ENCODE measurements around the gene SYT5.
"Not testable (repeated sequence)": the region's sequence is repeated elsewhere in the genome, so short reads cannot be mapped to it uniquely, and the experiment has no call there.

The SYT5 gene

DNA sequence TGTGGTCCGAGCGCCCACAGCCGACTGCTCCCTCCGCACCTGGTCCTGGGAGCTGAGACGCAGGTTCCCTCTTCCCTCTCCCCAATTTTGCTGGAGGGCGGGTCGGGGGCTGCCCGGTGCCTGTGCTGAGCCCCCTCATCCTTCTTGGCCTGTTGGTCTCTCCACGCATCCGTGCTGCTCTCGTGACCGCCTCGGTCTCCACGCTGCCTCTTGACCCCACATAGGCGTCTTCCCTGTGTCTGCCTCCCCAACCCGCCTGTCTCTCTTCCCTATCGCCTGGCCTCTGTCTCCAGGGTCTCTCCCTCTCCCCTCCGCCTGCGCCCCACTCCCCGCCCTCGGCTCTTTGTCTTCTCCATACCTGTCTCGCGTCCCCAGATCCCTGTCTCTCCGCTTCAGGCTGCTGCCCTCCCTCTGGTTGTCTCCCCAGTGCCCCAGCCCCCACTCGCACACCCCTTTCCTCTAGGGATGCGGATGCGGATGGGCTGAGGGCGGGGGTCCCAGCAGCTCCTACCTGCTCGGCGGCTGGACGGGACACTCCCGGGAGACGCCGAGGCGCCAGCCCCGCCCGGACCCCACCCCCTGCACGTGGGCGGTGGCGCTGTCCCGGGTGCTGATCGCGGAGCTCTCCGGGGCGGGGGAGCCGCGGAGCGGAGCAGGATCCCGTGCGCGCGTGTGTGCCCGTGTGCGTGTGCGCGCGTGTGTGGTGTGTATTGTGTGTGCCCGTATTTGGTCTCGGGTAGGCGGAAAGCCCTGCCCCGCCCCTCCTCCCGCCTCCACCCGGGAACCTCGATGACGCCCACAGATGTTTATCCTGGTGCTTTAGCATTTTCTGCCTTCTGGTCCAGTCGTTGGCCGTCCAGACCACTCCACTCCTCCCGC, at the start of gene SYT5:
Gene SYT5, minus strand, starts transcription at position 684 of the 879 bp plus-strand sequence. CDS start 1,248 bp downstream, outside the sequence.
- DNase-seq, result no peak

DNA sequence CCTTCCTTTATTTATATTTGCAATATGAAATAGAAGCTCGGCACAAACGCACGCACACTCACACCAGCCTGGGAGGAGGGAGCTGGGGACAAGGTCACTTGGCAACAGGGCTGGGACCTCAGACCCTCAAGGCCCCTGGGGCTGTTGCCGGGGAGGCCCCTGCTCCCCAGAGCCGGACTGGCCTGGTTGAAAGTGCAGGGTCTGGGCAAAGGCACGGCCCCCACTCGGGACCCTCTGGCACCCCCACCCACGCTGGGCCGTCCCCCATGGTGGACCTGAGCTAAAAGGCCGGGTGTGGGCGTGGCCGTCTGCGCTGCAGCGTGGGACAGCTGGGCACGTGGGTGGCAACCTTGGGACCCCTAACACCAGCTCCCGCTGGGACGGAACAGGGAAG, 49.7 kb upstream of the SYT5 start:
- no peak for DNase-seq

DNA sequence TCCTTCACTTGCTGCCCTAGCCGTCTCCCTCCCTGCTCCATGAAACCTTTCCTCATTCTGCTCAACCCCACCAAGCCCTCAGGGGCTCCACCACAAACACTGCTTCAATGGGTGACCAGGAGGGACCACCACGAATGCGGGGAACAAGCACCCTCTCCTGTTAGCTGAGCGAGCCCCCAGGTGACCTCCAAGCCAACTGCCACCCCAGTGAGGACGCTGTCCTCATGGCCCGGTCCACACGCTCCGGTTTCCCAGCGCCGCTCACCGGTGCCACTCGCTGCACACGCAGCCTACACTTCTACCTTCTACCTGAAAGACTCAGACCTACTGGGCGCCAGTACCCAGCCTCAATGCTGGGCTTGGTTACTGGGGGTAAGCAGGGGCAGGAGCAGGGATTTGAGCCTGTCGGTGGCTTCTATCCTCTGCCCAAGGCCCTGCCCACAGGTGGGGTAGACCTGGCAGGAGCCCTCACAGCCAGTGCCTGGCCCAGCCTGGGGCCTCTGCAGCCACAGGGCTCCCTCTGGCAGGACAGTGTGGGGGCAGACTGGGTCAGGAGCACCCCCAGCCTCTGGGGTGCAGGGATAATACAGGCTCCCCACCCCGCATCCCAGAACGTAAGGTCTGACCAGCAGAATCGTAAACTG, 49.2 kb upstream of the SYT5 start:
- DNase-seq, result no peak

DNA sequence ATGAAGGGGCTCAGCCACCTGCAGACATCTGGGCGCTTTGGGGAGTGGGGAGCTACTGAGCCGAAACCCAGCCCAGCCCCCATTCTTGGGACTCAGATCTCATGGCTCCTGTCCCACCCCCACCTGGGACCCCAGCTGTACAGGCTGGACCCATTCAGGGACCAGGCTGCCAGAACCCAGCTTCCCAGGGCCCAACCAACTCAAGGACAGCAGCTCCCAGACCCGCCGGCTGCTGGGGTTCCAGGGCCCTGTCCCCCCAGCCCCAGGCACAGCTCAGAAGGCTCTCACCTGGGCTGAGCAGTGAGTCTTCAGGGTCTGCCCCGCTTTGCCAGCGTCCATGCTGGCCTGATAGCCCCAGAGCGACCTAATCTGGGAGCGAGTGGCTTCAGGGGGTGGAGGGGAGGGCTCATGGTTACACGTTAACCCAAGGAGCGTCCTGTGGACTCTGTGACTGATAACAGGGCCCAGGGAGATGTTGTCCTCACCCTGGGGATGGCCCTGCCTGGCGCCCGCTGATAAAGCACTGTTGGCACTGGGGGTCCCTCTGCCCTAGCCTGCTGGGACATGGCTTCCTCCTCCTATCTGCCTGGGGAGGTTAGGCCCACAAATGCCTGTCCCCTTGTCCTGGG, 48.4 kb upstream of the SYT5 start, which contains the start of gene TMEM86B:
Gene TMEM86B, minus strand, starts transcription at position 361 of the 629 bp plus-strand sequence. Its CDS starts 22 bp downstream, at position 339.
- DNase-seq, result no peak

DNA sequence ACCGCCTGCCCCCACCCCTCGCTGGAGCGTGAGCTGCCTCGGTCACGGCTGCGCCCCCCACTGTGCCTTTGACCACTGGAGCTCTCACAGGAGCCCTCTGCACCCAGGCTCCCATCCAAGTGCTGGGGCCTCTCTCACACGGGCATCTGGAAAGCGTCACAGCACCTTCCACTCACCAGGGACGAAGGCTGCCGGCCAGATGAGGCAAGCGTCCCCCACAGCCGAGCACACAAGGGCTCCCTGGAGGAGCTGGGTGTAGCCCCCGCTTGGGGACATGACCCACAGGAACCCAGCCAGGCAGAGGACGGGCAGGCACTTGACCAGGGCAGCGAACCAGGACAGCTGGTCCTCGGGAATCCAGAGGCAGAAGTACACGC, 47.9 kb upstream of the SYT5 start:
- DNase-seq, result no peak

DNA sequence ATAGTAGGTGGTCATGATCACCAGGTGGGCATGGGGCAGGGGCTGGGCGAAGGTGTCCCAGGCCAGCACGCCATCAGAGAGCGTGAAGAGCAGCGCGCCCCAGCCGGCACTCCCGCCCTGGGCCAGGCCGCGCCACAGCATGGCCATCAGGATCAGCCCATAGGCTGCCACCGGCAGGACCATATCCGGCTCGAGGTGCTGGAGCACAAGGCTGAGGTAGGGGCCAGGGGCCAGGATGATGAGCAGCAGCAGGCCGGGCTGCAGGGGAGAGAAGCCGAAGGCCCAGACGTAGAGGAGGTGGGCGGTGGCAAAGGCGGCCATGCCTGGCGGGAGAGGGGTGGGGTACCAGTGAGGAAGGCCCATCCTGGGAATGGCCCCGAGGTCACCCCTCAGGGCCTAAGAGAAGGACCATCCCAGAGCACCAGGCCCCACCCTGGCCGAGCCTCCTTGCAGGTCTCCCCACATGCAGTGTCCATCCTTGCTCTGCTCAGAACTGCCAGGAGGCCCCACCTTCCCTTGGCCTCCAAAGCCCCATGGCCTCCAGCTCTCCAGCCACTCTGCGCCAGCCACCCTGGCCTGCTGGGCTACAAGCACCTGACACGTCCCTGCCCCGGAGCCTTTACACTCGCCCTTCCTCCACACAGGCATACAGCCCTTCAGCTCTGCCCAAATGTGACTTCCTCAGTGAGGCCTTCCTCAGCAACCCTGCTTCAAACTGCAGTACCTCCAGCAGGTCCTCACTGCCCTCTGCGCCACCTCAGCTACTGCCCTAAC, 47.3 kb upstream of the SYT5 start:
- DNase-seq, result no peak

DNA sequence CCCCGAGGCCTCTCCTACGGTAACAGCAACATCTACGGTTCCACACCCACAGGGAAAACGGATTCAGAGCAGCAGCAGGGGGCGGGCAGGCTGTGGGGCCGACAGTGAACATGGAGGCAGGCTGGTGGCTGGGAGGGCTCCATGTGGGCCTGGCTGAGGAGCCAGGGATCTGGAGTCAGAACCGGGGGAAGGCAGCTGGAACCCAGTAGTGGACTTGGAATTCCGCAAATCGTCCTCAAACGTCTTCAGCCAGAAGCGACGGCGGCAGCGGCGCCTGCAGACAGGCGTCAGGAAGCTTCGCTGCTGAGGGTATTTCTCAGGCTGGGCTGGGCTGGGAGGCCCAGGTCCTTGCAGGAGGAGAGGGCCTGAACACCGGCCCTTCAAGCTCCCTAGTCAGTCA, 46.7 kb upstream of the SYT5 start:
- DNase-seq, result no peak

DNA sequence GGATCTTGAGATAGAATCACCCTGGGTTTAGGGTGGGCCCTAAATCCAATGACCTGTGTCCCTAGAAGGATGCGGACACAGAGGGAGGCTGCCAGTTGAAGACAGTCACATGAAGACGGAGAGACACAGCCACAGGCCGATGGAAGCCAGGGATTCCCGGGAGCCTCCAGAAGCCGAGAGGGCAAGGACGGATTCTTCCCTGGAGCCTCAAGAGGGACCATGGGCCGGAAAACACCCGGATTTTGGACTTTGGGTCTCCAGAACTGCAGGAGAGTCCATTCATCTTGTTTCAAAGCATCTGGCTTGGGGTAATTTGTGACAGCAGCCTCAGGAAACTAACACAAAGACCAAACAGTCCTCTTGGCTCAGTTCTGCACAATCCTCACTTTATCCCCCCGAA, 46.2 kb upstream of the SYT5 start:
- no peak for DNase-seq

DNA sequence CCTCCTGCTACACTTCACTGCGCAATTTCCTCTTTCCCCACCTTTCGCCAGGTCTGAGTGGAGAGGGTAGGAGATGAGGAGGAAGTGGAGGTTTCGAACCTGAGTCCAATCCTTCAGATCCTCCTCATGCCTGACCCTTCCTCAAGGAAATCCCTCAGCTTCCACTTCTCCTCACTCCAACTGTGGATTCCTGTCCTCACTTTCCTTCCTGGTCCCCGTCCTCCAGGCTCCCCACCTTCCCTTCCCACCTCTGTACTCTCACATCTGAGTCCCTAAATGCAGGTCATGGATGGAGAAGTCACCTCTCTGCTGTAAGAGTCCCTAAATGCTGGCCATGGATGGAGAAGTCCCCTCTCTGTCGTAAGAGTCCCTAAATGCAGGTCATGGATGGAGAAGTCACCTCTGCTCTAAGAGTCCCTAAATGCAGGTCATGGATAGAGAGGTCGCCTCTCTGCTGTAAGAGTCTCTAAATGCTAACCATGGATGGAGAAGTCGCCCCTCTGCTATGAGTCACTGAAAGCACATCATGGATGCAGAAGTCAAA, 45.4 kb upstream of the SYT5 start:
- no peak for DNase-seq

DNA sequence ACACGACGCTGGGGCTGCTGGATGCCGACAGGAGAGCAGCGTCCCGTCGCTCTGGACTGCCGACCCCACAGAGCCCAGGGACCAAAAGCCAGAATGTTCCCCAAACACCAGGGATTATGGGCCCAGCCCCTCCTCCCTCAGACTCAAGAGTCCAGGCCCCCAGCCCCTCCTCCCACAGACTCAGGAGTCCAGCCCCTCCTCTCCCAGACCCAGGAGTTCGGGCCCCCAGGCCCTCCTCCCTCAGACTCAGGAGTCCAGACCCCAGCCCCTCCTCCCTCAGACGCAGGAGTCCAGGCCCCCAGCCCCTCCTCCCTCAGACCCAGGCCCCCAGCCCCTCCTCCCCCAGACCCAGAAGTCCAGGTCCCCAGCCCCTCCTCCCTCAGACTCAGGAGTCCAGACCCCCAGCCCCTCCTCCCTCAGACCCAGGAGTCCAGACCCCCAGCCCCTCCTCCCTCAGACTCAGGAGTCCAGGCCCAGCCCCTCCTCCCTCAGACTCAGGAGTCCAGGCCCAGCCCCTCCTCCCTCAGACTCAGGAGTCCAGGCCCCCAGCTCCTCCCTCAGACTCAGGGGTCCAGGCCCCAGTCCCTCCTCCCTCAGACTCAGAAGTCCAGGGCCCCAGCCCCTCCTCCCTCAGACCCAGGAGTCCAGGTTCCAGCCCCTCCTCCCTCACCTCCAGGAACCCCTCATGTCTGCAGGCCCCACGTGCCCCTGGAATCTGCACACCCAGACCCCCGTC, 44.8 kb upstream of the SYT5 start:
- DNase-seq, result not testable (repeated sequence)

DNA sequence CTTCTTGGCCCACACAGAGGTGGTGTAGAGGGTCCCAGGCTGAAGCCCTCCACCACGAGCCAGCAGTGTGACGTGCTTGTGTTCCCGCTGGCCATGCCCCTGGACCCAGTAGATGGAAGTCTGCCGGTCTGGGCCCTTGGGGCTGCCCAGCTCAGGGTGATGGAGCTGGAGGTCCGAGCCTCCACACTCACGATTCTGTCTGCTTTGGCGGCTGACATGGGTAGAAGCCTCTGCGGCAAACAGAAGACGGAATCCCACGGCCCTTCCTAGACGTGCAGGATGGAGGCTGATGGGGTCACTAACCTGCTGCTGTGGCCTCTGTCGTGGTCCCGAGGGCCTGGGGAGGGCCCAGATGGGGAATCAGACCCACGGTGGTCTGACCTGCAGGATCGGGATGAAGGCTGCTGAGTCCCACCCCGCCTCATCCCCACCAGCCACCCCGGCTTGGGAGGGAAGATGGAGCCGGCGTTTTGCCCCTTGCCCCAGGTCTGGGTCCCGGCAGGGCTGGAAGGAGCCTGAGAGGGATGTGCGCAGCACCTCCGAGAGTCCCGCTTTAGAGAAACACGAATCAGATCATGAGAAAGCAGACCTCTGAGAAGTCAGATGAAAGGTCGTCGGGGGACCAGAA, 44.1 kb upstream of the SYT5 start:
- DNase-seq, result no peak

DNA sequence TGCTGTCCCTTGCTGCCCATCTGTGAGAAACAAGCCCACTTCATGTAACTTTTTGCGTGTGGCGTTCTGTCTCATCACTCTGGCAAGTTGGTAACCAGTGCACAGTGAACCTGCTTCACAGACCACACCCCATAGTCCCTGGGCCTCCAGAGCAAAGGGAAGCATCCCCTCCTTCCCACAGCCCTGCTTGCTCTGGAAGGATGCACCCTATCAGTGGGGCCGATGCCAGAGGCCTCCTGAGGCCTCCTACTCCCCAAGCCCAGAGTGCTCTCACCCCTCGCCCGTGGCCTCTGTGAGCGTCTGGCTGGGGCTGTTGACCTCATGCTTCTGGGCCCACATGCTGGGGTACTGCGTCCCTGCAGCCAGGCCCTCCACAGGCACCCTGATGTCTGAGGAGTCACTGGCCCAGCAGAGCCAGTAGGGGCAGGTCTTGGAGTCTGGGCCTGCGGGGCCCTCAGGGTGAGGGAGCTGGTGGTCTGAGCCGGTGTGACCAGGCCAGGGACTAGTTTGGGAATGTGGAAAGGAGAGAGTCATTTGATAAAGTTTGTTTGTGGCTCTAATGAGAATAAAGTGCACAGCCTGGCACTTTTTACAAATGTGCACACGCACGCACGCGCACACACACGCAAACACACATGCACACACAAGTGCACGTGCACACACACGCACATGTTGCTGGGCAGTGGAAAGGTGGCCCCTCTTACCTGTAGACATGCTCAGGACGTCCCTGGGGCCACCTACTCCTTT, 43.4 kb upstream of the SYT5 start:
- no peak for DNase-seq

DNA sequence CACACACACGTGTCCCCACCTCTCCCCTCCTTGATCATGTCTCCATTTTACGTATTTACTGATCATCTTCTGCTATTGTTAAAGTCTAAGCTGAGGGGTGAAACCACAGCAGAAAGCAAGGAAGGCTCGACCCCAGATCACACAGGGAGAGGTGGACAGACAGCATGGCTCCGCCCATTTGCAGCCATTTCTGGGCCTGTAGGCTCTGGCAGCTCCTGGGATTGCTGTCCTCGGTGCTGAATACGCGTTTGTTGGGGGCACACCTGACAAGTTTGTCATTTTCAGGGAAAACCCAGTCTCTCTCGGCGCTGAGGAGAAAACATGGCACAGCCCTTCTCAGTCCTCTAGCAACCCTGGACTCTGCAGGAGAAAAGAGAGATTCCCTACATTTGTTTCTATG, 40.4 kb upstream of the SYT5 start:
- DNase-seq, result no peak

DNA sequence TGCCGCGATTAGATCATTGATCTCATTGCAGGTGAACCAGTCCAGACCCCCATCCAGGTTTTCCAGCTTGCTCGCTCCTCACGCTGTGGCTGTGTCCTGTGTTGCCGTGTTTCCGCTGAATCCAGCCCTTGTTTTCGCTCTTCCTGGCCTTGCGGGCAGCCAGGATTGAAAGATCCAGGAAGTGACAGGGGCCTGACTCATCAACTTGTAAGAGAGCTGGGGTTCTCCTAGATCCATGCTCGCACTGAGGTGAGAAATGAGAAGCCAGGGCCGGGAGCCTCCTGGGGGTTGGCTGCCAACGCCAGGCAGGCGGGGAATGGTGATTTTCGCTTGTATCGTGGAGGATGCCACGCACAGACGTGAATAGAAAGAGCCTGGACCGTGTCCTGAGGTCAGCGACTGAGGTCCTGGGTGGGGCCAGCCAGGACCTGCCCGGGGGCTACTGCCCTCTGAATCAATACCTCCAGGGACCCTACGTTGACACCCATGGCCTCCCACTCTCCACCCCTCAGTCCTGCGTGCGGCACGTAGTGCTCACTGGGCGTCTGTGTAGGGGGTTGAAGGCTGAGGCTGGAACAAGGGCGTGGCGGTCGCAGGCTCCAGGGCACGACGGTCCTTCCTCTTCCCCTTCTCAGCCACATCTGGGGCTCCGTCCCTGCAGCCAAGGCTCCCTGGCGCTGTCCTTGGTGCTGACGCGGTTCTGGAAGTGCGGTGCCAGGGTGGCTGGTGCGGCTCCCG, 36.5 kb upstream of the SYT5 start:
- peak; percentile 49 for DNase-seq

DNA sequence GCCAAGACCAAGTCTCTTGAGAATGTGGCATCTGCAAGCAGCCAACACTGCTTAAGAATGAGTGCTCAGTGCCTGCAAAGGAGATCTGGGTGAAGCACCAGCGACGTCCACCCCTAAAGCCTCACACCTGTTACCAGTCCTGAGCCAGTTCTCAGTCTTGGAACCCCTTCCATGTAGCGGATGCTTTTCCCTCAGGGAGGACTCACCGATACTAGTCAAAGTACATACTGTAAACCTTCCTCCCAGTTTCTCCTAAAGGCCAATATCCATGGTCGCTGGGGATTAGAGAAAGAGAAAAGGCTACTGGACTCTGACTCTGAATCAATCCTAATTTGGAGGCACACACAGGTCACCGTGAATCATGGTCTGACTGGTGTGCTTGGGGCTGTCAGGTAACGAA, 33.5 kb upstream of the SYT5 start:
- DNase-seq, result no peak

DNA sequence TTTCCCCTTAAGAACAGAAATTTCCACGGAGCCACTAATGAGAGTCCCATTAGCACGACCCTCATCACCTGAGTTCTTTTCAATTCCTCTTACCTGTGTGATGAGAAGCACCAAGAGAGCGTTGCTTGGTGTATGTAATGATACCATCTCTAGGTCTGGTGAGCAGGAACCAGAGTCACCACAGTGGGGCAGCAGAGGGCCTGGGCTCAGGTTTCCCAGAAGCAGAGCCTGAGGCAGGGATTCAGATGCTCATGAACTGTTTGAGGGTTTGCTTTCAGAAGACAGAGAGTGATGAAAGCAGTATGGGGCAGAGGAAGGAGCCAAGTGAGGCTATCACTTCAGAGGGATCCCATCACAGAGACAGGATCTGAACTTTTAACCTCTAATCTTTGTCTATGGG, 32.4 kb upstream of the SYT5 start:
- no peak for DNase-seq

DNA sequence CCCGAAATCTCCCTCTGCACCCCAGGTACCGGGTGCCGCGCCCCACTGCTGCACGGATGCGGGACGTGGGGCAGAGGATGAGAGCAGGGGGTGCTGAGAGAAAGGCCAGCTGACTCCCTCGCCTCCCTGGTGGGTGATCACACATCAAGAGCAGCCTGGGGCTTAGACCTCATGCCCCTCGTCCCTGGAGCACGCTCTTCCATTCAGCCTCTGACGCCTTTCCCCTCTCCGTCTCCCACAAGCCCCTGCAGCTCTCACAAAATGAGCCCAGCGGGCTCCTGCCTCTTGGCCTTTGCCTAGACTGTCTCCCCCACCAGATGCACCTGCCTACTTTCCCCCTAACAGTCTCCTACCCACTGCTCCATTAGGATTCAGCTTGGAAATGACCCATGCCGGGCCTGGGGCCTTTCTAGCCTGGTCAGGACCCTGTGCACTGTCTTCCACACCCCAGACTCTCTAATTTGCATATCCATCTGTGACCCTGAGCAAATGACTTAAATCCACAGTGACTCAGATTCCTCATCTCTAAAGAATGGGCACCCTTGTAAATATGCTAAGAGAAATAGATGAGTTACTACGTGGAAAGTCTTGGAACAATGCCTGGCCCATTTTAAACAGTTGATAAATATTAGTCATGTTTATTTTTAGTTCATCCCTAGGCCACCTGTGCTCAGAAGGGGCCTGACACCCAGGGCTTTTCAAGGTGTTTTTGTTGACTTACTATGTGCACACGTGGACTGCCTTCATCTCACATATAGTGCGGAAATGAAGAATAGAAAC, 29.8 kb upstream of the SYT5 start:
- DNase-seq, result no peak

DNA sequence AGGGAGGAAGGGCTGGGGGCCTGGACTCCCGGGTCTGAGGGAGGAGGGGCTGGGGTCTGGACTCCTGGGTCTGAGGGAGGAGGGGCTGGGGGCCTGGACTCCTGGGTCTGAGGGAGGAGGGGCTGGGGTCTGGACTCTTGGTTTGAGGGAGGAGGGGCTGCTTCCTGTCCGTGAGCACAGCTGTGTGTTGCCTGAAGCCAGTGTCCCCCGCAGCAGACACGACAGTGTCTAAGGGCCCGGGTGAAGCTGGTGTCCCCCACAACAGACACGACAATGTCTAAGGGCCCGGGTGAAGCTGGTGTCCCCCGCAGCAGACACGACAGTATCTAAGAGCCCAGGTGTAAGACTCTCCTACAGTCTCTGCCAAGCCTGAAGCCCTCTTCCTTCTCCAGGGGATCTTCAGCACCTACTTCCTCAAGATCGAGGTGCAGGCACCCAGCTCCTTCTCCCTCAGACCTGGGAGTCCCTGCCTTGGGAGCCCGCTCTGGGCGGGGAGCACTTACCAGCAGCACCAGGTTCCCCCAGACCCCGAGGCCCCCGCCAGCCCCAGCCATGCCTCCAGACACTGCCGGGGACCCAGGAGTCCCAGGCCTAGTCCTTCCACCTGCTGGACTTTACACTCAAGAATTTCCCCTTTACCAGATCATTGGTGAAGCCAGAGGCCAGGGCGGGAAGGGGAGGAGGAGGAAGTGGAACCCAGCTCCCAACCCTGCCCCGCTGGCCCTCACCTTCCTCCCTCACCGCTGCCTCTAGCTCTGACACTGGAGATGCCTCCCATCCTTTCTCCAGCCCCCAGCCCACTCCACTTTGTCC, 29.0 kb upstream of the SYT5 start, which contains the start of gene PTPRH:
Gene PTPRH, minus strand, starts transcription at position 622 of the 813 bp plus-strand sequence. Its CDS starts 68 bp downstream, at position 554.
- DNase-seq, result no peak

All from KG1 (cell line).